Adrenal gland (tissue), 12 donors: ENCODE results near the gene TRIM6. TPM values are rescaled to one million over a fixed set of nuclear protein-coding genes. Genes with fewer than 3 reads are reported as not detected.

Experiments
- DNase-seq, 7 donors: peaks; one replicate each; pipeline ENCODE4 v3.0.0-alpha.2; 2019 to 2020
- H3K27ac ChIP-seq, 5 donors: fragments of 200-600 bp; sonication (generic) in 4 of 5; 1 replicate in 3 of 5; 2 replicates in 2 of 5; pipeline versions ENCODE4 v1.5.1 to v1.8.0; 2016 to 2020; ENCODE audit warnings: mild to moderate bottlenecking in 1 of 5
- H3K27me3 ChIP-seq: fragments of 200-600 bp; 2 replicates; pipeline ENCODE4 v1.8.0; 2021
- H3K36me3 ChIP-seq, 2 donors: fragments of 200-600 bp; replicated peaks in 1 of 2; 1 replicate in 1 of 2; 2 replicates in 1 of 2; pipeline versions ENCODE4 v1.5.1 to v1.8.0; 2018 to 2022
- H3K4me1 ChIP-seq, 2 donors: fragments of 200-600 bp; replicated peaks in 1 of 2; 1 replicate in 1 of 2; 2 replicates in 1 of 2; pipeline versions ENCODE4 v1.5.1 to v1.8.0; 2018 to 2021
- H3K4me3 ChIP-seq, 4 donors: fragments of 200-600 bp; sonication (generic) in 3 of 4; one replicate each; pipeline ENCODE4 v1.5.1; 2016 to 2018
- H3K9me3 ChIP-seq, 3 donors: fragments of 200-600 bp; sonication (generic) in 1 of 3; replicated peaks in 1 of 3; 1 replicate in 2 of 3; 2 replicates in 1 of 3; pipeline versions ENCODE4 v1.5.1 to v1.8.0; 2016 to 2021
- POLR2A ChIP-seq, 2 donors: fragments of 450-650 bp; IDR thresholded peaks; one replicate each; pipeline ENCODE4 v1.6.1; 2017; ENCODE audit warnings: antibody characterized with exemption in 2 of 2, mild to moderate bottlenecking in 2 of 2, moderate library complexity in 1 of 2
- WGBS, 4 donors: extraction: QIAGEN DNeasy Blood & Tissue Kit in 2 of 4; methylation state at CpG; one replicate each; pipeline versions ENCODE4 v1.1.5 to v1.1.7; 2013 to 2017; 5-methylcytosine and 5-hydroxymethylcytosine counted together
- intact Hi-C, 2 donors: fragments of 100-400 bp; cut with DNase I; formaldehyde crosslinking; loops; one replicate each; pipeline versions ENCODE4 v1.14.1 to v1.15.0; 2022 to 2023
- polyA plus RNA-seq, 3 donors: library from polyadenylated mRNA; stranded (reverse); fragments of 200-250 nt in 2 of 3; fragments of 350-450 nt in 1 of 3; fragmentation: Illumina TruSeq in 1 of 3; extraction: RNeasy Lipid Tissue Mini Kit (QIAGEN cat#74804) in 1 of 3; gene quantifications; one replicate each; pipeline ENCODE4 v1.2.3, GENCODE V29; 2013 to 2014
- total RNA-seq, 9 donors: library from RNA; depleted of rRNA in 4 of 9; stranded (reverse); fragments of >200 nt in 4 of 9; fragments of 120-200 nt in 1 of 9; fragmentation: NEBNext Ultra II Directional in 1 of 9; extraction: Animal tissue kit (Norgen Biotek cat#: 25700) in 1 of 9; gene quantifications; one replicate each; pipeline versions ENCODE4 v1.1.0 to v1.2.4, GENCODE V29; 2013 to 2023
- TF ChIP-seq, protein P1 (sequence below), 6 experiments: fragments of 450-650 bp in 4 of 6; fragments of 200-600 bp in 2 of 6; sonication (generic) in 1 of 6; IDR thresholded peaks; 1 replicate in 5 of 6; 2 replicates in 1 of 6; pipeline versions ENCODE4 v1.5.1 to v1.8.0; 2016 to 2021; ENCODE audit warnings: antibody characterized with exemption in 6 of 6, mild to moderate bottlenecking in 2 of 6, moderate library complexity in 1 of 6
- donor health status: healthy with polysubstance abuse.
- donor health status: Bipolar disorder and iron deficiency.
- donor health status: DM: yes; HTN: yes; CAD: no.
- donor health status: DM: no; HTN: no; CAD: no.
- donor health status: DM: no; HTN: no; CAD: no.
- donor health status: DM: yes; HTN: yes; CAD: no.

Gene TRIM6
- total and polyA plus RNA-seq, 12 donors: 2.3 to 29.3 (median 5.1) TPM

GRCh38 chr11:5611627-5612026 lies 15.2 kb downstream of the TRIM6 start:
- Histone ChIP-seq H3K36me3 (no peaks in the 10 kb centered on the region), H3K27ac (no peak overlapping the region), H3K4me3 (no peak overlapping the region), H3K9me3 (no peaks in the 10 kb centered on the region), H3K4me1 (no peaks in the 10 kb centered on the region), H3K27me3 (no peaks in the 10 kb centered on the region)
- intact Hi-C loops: no loop called here
- DNase-seq: no peak
- 90 to 96% (median 93%) methylated on average over 11 of the region's 11 CpGs for WGBS, 4 donors
- no peak for TF ChIP-seq POLR2A (IDR thresholded peaks at IDR 0.05)
- TF ChIP-seq, protein P1, sequence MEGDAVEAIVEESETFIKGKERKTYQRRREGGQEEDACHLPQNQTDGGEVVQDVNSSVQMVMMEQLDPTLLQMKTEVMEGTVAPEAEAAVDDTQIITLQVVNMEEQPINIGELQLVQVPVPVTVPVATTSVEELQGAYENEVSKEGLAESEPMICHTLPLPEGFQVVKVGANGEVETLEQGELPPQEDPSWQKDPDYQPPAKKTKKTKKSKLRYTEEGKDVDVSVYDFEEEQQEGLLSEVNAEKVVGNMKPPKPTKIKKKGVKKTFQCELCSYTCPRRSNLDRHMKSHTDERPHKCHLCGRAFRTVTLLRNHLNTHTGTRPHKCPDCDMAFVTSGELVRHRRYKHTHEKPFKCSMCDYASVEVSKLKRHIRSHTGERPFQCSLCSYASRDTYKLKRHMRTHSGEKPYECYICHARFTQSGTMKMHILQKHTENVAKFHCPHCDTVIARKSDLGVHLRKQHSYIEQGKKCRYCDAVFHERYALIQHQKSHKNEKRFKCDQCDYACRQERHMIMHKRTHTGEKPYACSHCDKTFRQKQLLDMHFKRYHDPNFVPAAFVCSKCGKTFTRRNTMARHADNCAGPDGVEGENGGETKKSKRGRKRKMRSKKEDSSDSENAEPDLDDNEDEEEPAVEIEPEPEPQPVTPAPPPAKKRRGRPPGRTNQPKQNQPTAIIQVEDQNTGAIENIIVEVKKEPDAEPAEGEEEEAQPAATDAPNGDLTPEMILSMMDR (IDR thresholded peaks at IDR 0.05): no peak

- DNase-seq: no peak
- Histone ChIP-seq H3K4me1 (peaks cover 2 to 6% of the 10 kb centered on the region in 2 donors), H3K36me3 (no peaks in the 10 kb centered on the region), H3K27me3 (no peaks in the 10 kb centered on the region), H3K4me3 (no peak overlapping the region), H3K27ac (no peak overlapping the region), H3K9me3 (no peaks in the 10 kb centered on the region)
- WGBS, 4 donors: 79 to 90% (median 87%) methylated on average over 3 of the region's 3 CpGs
- intact Hi-C loops: no loop called here
- no peak for TF ChIP-seq POLR2A (IDR thresholded peaks at IDR 0.05)
- TF ChIP-seq, protein P1 (IDR thresholded peaks at IDR 0.05): no peak
These were observed 22.4 kb downstream of the TRIM6 start for GRCh38 chr11:5618807-5619206.

- Histone ChIP-seq H3K36me3 (no peaks in the 10 kb centered on the region), H3K9me3 (no peaks in the 10 kb centered on the region), H3K4me1 (peaks cover 15 to 21% of the 10 kb centered on the region in 2 donors), H3K27ac (peak overlapping the region in 1 of 5 donors; percentile 24), H3K27me3 (no peaks in the 10 kb centered on the region), H3K4me3 (no peak overlapping the region)
- TF ChIP-seq, protein P1 (IDR thresholded peaks at IDR 0.05): no peak
- TF ChIP-seq POLR2A (IDR thresholded peaks at IDR 0.05): no peak
- 55 to 77% (median 63%) methylated on average over 3 of the region's 3 CpGs for WGBS, 4 donors
- intact Hi-C loops: no loop called here
- DNase-seq: no peak
These were observed 24.4 kb downstream of the TRIM6 start for GRCh38 chr11:5620651-5621521.

DNA sequence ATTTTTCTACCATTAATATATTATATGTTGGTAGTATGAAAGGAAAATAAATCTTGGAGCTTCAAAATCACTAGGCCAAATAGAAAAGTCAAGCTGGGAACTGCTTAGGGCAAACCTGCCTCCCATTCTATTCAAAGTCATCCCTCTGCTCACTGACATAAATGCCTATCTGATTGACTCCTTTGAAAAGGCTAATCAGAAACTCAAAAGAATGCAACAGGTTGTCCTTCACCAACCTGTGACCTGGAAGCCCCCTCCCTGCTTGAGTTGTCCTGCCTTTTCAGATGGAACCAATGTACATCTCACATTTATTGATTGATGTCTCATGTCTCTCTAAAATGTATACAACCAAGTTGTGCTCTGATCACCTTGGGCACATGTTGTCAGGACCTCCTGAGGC lies 25.1 kb downstream of the TRIM6 start:
- TF ChIP-seq, protein P1 (IDR thresholded peaks at IDR 0.05): no peak
- TF ChIP-seq POLR2A (IDR thresholded peaks at IDR 0.05): no peak
- peaks cover 15 to 26% of the 10 kb centered on the region in 2 donors for H3K4me1 ChIP-seq
- no peaks in the 10 kb centered on the region for H3K27me3 ChIP-seq
- no peaks in the 10 kb centered on the region for H3K9me3 ChIP-seq
- no peak overlapping the region for H3K27ac ChIP-seq
- intact Hi-C loops: no loop called here
- DNase-seq: no peak
- no peak overlapping the region for H3K4me3 ChIP-seq
- no peaks in the 10 kb centered on the region for H3K36me3 ChIP-seq
